ENCODE results near the gene WDR38. TPM values are rescaled to one million over a fixed set of nuclear protein-coding genes. Genes with fewer than 3 reads are reported as not detected.

The WDR38 gene
- total RNA-seq, 5 donors from 2014 or later (not counting 1 experiment from before 2014, with no cell fraction given) = not detected

Other genes starting within 250 kb of the WDR38 start
- gene NR6A1, start 82.1 kb upstream of the WDR38 start, total RNA-seq = under 1 TPM in 4 of 5 donors, not detected in 1; 0.19 to 0.50 (median 0.40) TPM
- under 1 TPM in 3 of 5 donors, not detected in 2; 0.07 to 0.18 (median 0.13) TPM for gene OLFML2A, start 76.3 kb upstream of the WDR38 start, total RNA-seq
- gene RPL35, start 8.5 kb downstream of the WDR38 start, total RNA-seq = 1,000 to 10,000 TPM; 1,564 to 1,845 (median 1,785) TPM
- 10 to 100 TPM; 29.1 to 55.3 (median 35.9) TPM for gene ARPC5L, start 8.7 kb downstream of the WDR38 start, total RNA-seq
- gene GOLGA1, start 87.6 kb downstream of the WDR38 start, total RNA-seq = 10 to 100 TPM; 23.4 to 28.9 (median 27.1) TPM

Data from T-cell (primary cell).